Colon (tissue), 2 donors: ENCODE results near the gene UVSSA.
"Not testable (repeated sequence)": the region's sequence is repeated elsewhere in the genome, so short reads cannot be mapped to it uniquely, and the experiment has no call there.

Experiments
- FAIRE-seq: peaks from 2 replicates; lab custom pipeline; 2012; peaks lifted over from hg19 to GRCh38; lab: Jason Lieb, UNC
- donor health status: control.
- donor health status: control.

The UVSSA gene

GRCh38 chr4:1316537-1317168, 30.4 kb upstream of the UVSSA start:
- FAIRE-seq: no peak

- no peak for FAIRE-seq
These were observed 29.6 kb upstream of the UVSSA start for GRCh38 chr4:1317177-1318045.

- FAIRE-seq: no peak
These were observed 29.0 kb upstream of the UVSSA start for GRCh38 chr4:1318046-1318375.

GRCh38 chr4:1318488-1319213, 28.4 kb upstream of the UVSSA start:
- FAIRE-seq: no peak

- no peak for FAIRE-seq
These were observed 25.5 kb upstream of the UVSSA start for GRCh38 chr4:1321486-1321885.

GRCh38 chr4:1321946-1322650, 24.9 kb upstream of the UVSSA start:
- no peak for FAIRE-seq

- no peak for FAIRE-seq
These were observed 23.8 kb upstream of the UVSSA start for GRCh38 chr4:1323280-1323634.

- FAIRE-seq: no peak
These were observed 23.2 kb upstream of the UVSSA start for GRCh38 chr4:1323635-1324442.

GRCh38 chr4:1324443-1325175, 22.4 kb upstream of the UVSSA start:
- not testable (repeated sequence) for FAIRE-seq

GRCh38 chr4:1325176-1325480, 21.9 kb upstream of the UVSSA start:
- no peak for FAIRE-seq

- no peak for FAIRE-seq
These were observed 21.1 kb upstream of the UVSSA start for GRCh38 chr4:1325681-1326635.

- no peak for FAIRE-seq
These were observed 20.1 kb upstream of the UVSSA start for GRCh38 chr4:1326751-1327525.

- FAIRE-seq: no peak
These were observed 19.3 kb upstream of the UVSSA start for GRCh38 chr4:1327526-1328266.

GRCh38 chr4:1328267-1329155, 18.5 kb upstream of the UVSSA start:
- no peak for FAIRE-seq

- FAIRE-seq: no peak
These were observed 17.3 kb upstream of the UVSSA start for GRCh38 chr4:1329408-1330371.
